Measurements from ENCODE around the gene TUBB1. TPM values are rescaled to one million over a fixed set of nuclear protein-coding genes. Genes with fewer than 3 reads are reported as not detected.
A peak's percentile ranks its signal among the peaks of the same experiment; 100 is the strongest.

Gene TUBB1
- total and polyA plus RNA-seq, 2 of the 13 experiments (the other 11 are each of a cell fraction or from before 2014, with no cell fraction given): 0.11 to 57.6 TPM

- no peak for TF ChIP-seq MAFK (conservative IDR thresholded peaks at IDR 0.05 in 1 of 2, IDR thresholded peaks at IDR 0.05 in 1 of 2; ENCODE audit: low read length in 2 of 2)
- TF ChIP-seq ZBTB3 (CRISPR knock-in tag; IDR thresholded peaks at IDR 0.05; ENCODE audit: borderline replicate concordance, low read depth): peak; percentile 39; the same call in 1 of the 2 replicates
- peak; percentile 39; the same call in 1 of the 2 replicates for TF ChIP-seq SIX1 (CRISPR knock-in tag; IDR thresholded peaks at IDR 0.05; ENCODE audit: borderline replicate concordance)
- no peak for TF ChIP-seq ZNF367 (CRISPR knock-in tag; IDR thresholded peaks at IDR 0.05; ENCODE audit: borderline replicate concordance)
- TF ChIP-seq MTF2 (CRISPR knock-in tag; IDR thresholded peaks at IDR 0.05; ENCODE audit: borderline replicate concordance): no peak; the same call in 1 of the 2 replicates
- TF ChIP-seq HCFC1 (IDR thresholded peaks at IDR 0.05; ENCODE audit: low read depth, low read length): no peak
- TF ChIP-seq E2F1 (CRISPR knock-in tag; IDR thresholded peaks at IDR 0.05): no peak; the same call in none of the 2 replicates
- no peak; the same call in 1 of the 2 replicates for TF ChIP-seq PBX3 (CRISPR knock-in tag; IDR thresholded peaks at IDR 0.05; ENCODE audit: borderline replicate concordance)
- TF ChIP-seq ZNF253 (CRISPR knock-in tag; IDR thresholded peaks at IDR 0.05; ENCODE audit: borderline replicate concordance): no peak
- no peak for TF ChIP-seq ZMAT5 (CRISPR knock-in tag; IDR thresholded peaks at IDR 0.05; ENCODE audit: borderline replicate concordance, low read depth)
- peak; percentile 45 for TF ChIP-seq ZNF441 (CRISPR knock-in tag; IDR thresholded peaks at IDR 0.05; ENCODE audit: borderline replicate concordance)
- 0 out of 2 replicates have a peak, but pooled peaks have one; percentile 11 for TF ChIP-seq ZNF160 (CRISPR knock-in tag; IDR thresholded peaks at IDR 0.05)
- no peak for TF ChIP-seq MLLT10 (CRISPR knock-in tag; IDR thresholded peaks at IDR 0.05)
- TF ChIP-seq GATA4 (IDR thresholded peaks at IDR 0.05; ENCODE audit: borderline replicate concordance, low read depth): peak; percentile 66
- TF ChIP-seq ZNF761 (CRISPR knock-in tag; conservative IDR thresholded peaks at IDR 0.05): peak; percentile 67; the same call in 1 of the 2 replicates
- peak; percentile 85 for TF ChIP-seq POGZ (CRISPR knock-in tag; IDR thresholded peaks at IDR 0.05)
- TF ChIP-seq SRF (IDR thresholded peaks at IDR 0.05; ENCODE audit: low read depth, low read length): no peak
- TF ChIP-seq TEF (CRISPR knock-in tag; IDR thresholded peaks at IDR 0.05): no peak
- no peak for TF ChIP-seq ZNF670 (CRISPR knock-in tag; IDR thresholded peaks at IDR 0.05; ENCODE audit: borderline replicate concordance)
- TF ChIP-seq RAD51 (IDR thresholded peaks at IDR 0.05; ENCODE audit: borderline replicate concordance): no peak
- TF ChIP-seq ZNF276 (CRISPR knock-in tag; IDR thresholded peaks at IDR 0.05; ENCODE audit: low read depth): no peak
- no peak for TF ChIP-seq ZNF224 (CRISPR knock-in tag; IDR thresholded peaks at IDR 0.05)
These were observed 38.3 kb upstream of the TUBB1 start, which contains the start of gene NELFCD (continued) for GRCh38 chr20:58980711-58981627.
